Adipocyte (in vitro differentiated cells): Measurements from ENCODE around the gene UTP25.
"Not testable (repeated sequence)": the region's sequence is repeated elsewhere in the genome, so short reads cannot be mapped to it uniquely, and the experiment has no call there.

Source experiments
- DNase-seq: peaks from one replicate; pipeline ENCODE4 v3.0.0-alpha.2; 2015; ENCODE audit warnings: low read depth
- H3K27me3 ChIP-seq: replicated peaks from 2 replicates; pipeline ENCODE4 v1.7.0; 2013; ENCODE audit warnings: mild to moderate bottlenecking, low read length, moderate library complexity; ENCODE audit not compliant: control insufficient read depth, insufficient read depth
- H3K36me3 ChIP-seq: 2 replicates; pipeline ENCODE4 v1.7.0; 2013; ENCODE audit warnings: low read length, mild to moderate bottlenecking, moderate library complexity; ENCODE audit not compliant: control insufficient read depth, insufficient read depth, severe bottlenecking
- H3K4me1 ChIP-seq: 2 replicates; pipeline ENCODE4 v1.7.0; 2013; ENCODE audit warnings: mild to moderate bottlenecking, low read length, moderate library complexity; ENCODE audit not compliant: control insufficient read depth, insufficient read depth
- H3K4me3 ChIP-seq: 2 replicates; pipeline ENCODE4 v1.7.0; 2013; ENCODE audit warnings: mild to moderate bottlenecking, low read length, moderate library complexity
- H3K9ac ChIP-seq: 2 replicates; pipeline ENCODE4 v1.7.0; 2013; ENCODE audit warnings: mild to moderate bottlenecking, low read length, moderate library complexity
- H3K9me3 ChIP-seq: 2 replicates; pipeline ENCODE4 v1.7.0; 2013; ENCODE audit warnings: mild to moderate bottlenecking, low read length, moderate library complexity; ENCODE audit not compliant: control insufficient read depth

Gene UTP25

DNA sequence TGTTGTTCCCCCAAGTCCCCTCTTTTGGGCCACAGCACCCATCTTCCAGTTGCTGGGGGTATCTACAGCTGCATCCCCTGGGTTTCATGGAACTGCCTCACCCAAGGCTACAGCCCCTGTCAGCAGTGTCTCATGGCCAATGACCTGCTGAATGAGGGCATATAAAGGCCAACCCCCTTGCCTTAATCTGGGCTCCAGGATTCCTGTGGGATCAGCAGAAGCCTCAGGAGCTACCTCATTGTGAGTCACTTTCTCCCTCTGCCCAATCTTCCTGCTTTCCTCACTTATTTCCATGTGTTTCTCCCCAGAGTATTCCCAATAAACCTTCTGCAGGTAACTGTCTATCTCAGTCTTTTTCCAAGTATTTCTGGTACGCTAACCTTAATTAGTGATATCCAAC, 73.0 kb downstream of the UTP25 start:
- peaks cover 4% of the 10 kb centered on the region for H3K4me1 ChIP-seq
- H3K27me3 ChIP-seq = no peaks in the 10 kb centered on the region
- H3K9ac ChIP-seq = no peak overlapping the region
- H3K4me3 ChIP-seq = no peak overlapping the region
- no peaks in the 10 kb centered on the region for H3K36me3 ChIP-seq
- no peaks in the 10 kb centered on the region for H3K9me3 ChIP-seq
- DNase-seq = no peak

DNA sequence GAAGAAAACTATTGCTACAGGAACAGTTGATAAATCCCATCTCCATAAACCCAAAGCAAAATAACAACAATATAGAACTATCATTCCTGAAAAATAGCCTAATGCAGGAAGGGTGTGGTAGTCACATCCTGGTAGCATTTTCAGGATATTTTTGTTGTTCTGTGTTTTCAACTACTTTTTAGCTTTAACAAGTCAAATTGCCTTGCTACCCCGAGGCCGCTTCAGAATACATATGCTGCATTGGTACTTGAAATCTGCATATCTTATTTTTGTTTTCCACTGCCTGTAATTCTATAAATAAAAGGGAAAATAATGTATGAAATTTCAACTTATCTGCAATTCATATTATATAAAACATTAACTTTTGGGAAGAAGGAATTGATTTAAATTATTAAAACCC, 73.4 kb downstream of the UTP25 start:
- Histone ChIP-seq H3K9ac (no peak overlapping the region), H3K4me3 (no peak overlapping the region), H3K36me3 (no peaks in the 10 kb centered on the region), H3K9me3 (no peaks in the 10 kb centered on the region), H3K27me3 (no peaks in the 10 kb centered on the region), H3K4me1 (peaks cover 4% of the 10 kb centered on the region)
- DNase-seq = no peak

DNA sequence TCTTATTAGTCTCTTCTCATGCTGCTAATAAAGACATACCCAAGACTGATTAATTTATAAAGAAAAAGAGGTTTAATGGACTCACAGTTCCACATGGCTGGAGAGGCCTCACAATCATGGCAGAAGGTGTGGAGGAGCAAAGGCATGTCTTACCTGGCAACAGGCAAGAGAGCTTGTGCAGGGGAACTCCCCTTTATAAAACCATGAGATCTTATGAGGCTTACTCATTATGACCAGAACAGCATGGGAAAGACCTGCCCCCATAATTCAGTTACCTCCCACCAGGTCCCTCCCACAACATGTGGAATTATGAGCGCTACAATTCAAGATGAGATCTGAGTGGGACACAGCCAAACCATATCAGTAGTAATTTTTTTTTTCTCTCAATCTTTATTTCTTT, 77.0 kb downstream of the UTP25 start:
- H3K9me3 ChIP-seq, H3K36me3 ChIP-seq, H3K9ac ChIP-seq, DNase-seq, H3K27me3 ChIP-seq, H3K4me3 ChIP-seq, H3K4me1 ChIP-seq: not testable (repeated sequence)
